ENCODE data around the gene CTRB1. TPM values are rescaled to one million over a fixed set of nuclear protein-coding genes. Genes with fewer than 3 reads are reported as not detected.

CTRB1 gene
- total RNA-seq, 6 donors from 2014 or later = 5.1 to 11.3 TPM; not detected in 4

- DNase-seq (peak in 1 of 2 donors; percentile 22), ATAC-seq (ENCODE audit: low FRiP score in 2 of 2) (peak in 1 of 2 donors; percentile 2)
- peak overlapping the region; percentile 84 to 96 (median 95) for H3K4me3 ChIP-seq
- no peak for TF ChIP-seq EP300 (IDR thresholded peaks at IDR 0.05)
- TF ChIP-seq POLR2AphosphoS5 (IDR thresholded peaks at IDR 0.05) = no peak
- TF ChIP-seq POLR2A (IDR thresholded peaks at IDR 0.05) = no peak
- TF ChIP-seq, protein P1, sequence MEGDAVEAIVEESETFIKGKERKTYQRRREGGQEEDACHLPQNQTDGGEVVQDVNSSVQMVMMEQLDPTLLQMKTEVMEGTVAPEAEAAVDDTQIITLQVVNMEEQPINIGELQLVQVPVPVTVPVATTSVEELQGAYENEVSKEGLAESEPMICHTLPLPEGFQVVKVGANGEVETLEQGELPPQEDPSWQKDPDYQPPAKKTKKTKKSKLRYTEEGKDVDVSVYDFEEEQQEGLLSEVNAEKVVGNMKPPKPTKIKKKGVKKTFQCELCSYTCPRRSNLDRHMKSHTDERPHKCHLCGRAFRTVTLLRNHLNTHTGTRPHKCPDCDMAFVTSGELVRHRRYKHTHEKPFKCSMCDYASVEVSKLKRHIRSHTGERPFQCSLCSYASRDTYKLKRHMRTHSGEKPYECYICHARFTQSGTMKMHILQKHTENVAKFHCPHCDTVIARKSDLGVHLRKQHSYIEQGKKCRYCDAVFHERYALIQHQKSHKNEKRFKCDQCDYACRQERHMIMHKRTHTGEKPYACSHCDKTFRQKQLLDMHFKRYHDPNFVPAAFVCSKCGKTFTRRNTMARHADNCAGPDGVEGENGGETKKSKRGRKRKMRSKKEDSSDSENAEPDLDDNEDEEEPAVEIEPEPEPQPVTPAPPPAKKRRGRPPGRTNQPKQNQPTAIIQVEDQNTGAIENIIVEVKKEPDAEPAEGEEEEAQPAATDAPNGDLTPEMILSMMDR (IDR thresholded peaks at IDR 0.05) = no peak
- peak overlapping the region; percentile 92 to 97 (median 94) for H3K27ac ChIP-seq
- 32 to 48% methylated on average over 8 to 11 of the region's 14 CpGs for WGBS, 2 donors
- H3K36me3 ChIP-seq = peaks cover 0 to 6% (median 0%) of the 10 kb centered on the region in 4 donors
- peaks cover 0 to 14% (median 3%) of the 10 kb centered on the region in 4 donors for H3K27me3 ChIP-seq
- no peaks in the 10 kb centered on the region for H3K9me3 ChIP-seq
- peaks cover 47 to 68% (median 51%) of the 10 kb centered on the region in 4 donors for H3K4me1 ChIP-seq
These were observed 45.7 kb downstream of the CTRB1 start for GRCh38 chr16:75264457-75264998.

GRCh38 chr16:75264999-75265910 is 46.5 kb downstream of the CTRB1 start:
- H3K4me1 ChIP-seq = peaks cover 47 to 68% (median 51%) of the 10 kb centered on the region in 4 donors
- H3K9me3 ChIP-seq = no peaks in the 10 kb centered on the region
- peaks cover 0 to 6% (median 0%) of the 10 kb centered on the region in 4 donors for H3K36me3 ChIP-seq
- H3K27me3 ChIP-seq = peaks cover 0 to 14% (median 3%) of the 10 kb centered on the region in 4 donors
- ATAC-seq (ENCODE audit: low FRiP score in 2 of 2) (peak; percentile 28 to 38), DNase-seq (peak; percentile 75 to 88)
- no peak for TF ChIP-seq POLR2AphosphoS5 (IDR thresholded peaks at IDR 0.05)
- TF ChIP-seq, protein P1 (IDR thresholded peaks at IDR 0.05) = no peak
- no peak for TF ChIP-seq EP300 (IDR thresholded peaks at IDR 0.05)
- no peak for TF ChIP-seq POLR2A (IDR thresholded peaks at IDR 0.05)
- H3K27ac ChIP-seq = peak overlapping the region; percentile 92 to 97 (median 94)
- 1 to 3% methylated on average over 37 to 43 of the region's 74 CpGs for WGBS, 2 donors
- peak overlapping the region; percentile 84 to 96 (median 95) for H3K4me3 ChIP-seq

- peak; percentile 59 to 83 for ATAC-seq (ENCODE audit: low FRiP score in 2 of 2)
- peaks cover 43 to 68% (median 51%) of the 10 kb centered on the region in 4 donors for H3K4me1 ChIP-seq
- peak overlapping the region; percentile 92 to 97 (median 94) for H3K27ac ChIP-seq
- peaks cover 0 to 6% (median 0%) of the 10 kb centered on the region in 4 donors for H3K36me3 ChIP-seq
- TF ChIP-seq POLR2AphosphoS5 (IDR thresholded peaks at IDR 0.05) (peak; percentile 27 to 64), POLR2A (IDR thresholded peaks at IDR 0.05) (peak in 3 of 4 donors; percentile 40 to 69 (median 65)), EP300 (IDR thresholded peaks at IDR 0.05) (no peak)
- TF ChIP-seq, protein P1 (IDR thresholded peaks at IDR 0.05) = peak in 1 of 6 experiments; percentile 8
- H3K4me3 ChIP-seq = peak overlapping the region; percentile 60 to 96 (median 95)
- no peaks in the 10 kb centered on the region for H3K9me3 ChIP-seq
- WGBS, 2 donors = 19 to 42% methylated on average over 12 to 33 of the region's 62 CpGs
- DNase-seq = peak; percentile 82 to 96
- peaks cover 0 to 14% (median 3%) of the 10 kb centered on the region in 4 donors for H3K27me3 ChIP-seq
These were observed 47.3 kb downstream of the CTRB1 start for GRCh38 chr16:75265911-75266701.

DNA sequence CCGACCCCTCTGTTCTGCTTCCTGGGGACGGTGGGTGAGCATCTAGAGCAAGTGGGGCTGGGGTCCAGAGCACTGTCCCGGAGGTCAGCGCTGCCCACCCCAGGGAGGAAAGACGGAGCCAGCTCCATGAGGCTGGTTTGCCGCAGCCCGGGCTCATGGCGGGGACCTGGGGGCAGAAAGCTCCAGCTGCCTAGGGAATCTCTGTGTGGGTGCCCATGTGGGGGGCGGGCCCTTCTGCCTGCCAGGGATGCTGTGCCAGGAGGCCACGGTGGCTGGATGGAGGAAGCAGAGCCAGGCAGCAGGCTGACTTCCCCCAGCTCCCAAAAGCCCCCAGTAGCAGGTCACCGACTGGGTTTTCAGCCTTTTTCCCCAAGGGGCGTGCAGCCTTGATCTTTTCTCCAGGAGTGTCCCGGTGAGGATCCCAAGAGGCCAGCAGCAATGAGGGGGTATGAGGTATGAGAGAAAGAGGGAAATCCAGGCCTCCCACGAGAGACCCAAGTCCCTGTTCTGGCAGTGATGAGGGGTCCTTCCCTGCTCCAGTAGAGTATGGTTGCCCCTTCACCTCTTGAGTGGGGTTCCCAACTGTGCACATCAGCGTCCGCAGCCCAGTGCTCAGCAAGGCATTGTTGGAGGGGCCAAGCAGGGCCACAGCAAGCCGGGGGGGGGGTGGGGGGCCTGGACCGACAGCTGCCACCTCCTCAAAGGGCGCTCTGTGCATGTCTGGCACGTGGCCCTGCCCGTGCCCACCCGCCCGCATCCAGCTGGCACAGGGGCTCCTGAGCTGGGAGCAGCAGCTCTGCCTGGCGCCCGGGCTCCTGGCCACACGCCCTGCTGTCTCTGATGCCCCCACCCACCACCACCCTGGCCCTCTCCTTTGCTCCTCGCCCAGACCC is 48.2 kb downstream of the CTRB1 start:
- H3K9me3 ChIP-seq = no peaks in the 10 kb centered on the region
- H3K36me3 ChIP-seq = peaks cover 0 to 6% (median 0%) of the 10 kb centered on the region in 4 donors
- H3K4me1 ChIP-seq = peaks cover 39 to 63% (median 47%) of the 10 kb centered on the region in 4 donors
- H3K27me3 ChIP-seq = peaks cover 0 to 14% (median 3%) of the 10 kb centered on the region in 4 donors
- WGBS, 2 donors = 70 to 87% methylated on average over 7 to 17 of the region's 27 CpGs
- peak overlapping the region in 1 of 4 donors; percentile 96 for H3K4me3 ChIP-seq
- TF ChIP-seq EP300 (IDR thresholded peaks at IDR 0.05) (no peak), POLR2A (IDR thresholded peaks at IDR 0.05) (no peak), POLR2AphosphoS5 (IDR thresholded peaks at IDR 0.05) (no peak)
- TF ChIP-seq, protein P1 (IDR thresholded peaks at IDR 0.05) = no peak
- peak overlapping the region in 1 of 4 donors; percentile 97 for H3K27ac ChIP-seq
- DNase-seq (peak in 1 of 2 donors; percentile 79), ATAC-seq (ENCODE audit: low FRiP score in 2 of 2) (no peak)

Measured in upper lobe of left lung (tissue), 6 donors.